Measurements from ENCODE around the gene DBNL. TPM values are rescaled to one million over a fixed set of nuclear protein-coding genes. Genes with fewer than 3 reads are reported as not detected.

Gene DBNL
- total RNA-seq, 1 donor from 2014 or later = 85.0 TPM

DNA sequence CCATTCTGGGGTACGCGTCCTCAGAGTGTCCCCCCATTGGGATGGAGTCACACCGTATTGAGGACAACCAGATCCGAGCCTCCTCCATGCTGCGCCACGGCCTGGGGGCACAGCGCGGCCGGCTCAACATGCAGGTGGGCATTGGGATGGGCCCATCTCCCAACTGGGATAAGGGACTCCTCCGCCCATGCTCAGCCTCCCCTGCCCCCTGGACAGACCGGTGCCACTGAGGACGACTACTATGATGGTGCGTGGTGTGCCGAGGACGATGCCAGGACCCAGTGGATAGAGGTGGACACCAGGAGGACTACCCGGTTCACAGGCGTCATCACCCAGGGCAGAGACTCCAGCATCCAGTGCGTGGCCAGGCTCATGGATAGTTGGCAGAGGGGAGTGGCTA, 65.5 kb downstream of the DBNL start:
- FAIRE-seq = no peak
- peaks cover 21% of the 10 kb centered on the region for H3K36me3 Mint-ChIP-seq (ENCODE audit: low read depth, unreplicated experiment)
- H3K4me1 Mint-ChIP-seq (ENCODE audit: low read depth, unreplicated experiment) = peaks cover 11% of the 10 kb centered on the region
- H3K9me3 Mint-ChIP-seq (ENCODE audit: unreplicated experiment) = no peaks in the 10 kb centered on the region
- H3K4me3 Mint-ChIP-seq (ENCODE audit: unreplicated experiment) = no peak overlapping the region
- H3K9me3 ChIP-seq (ENCODE audit: insufficient read depth, low read depth, low read length) = no peaks in the 10 kb centered on the region
- H3K4me2 ChIP-seq (ENCODE audit: low read length) = no peak overlapping the region
- H3K9ac ChIP-seq (ENCODE audit: low read length) = no peak overlapping the region
- no peaks in the 10 kb centered on the region for H3K27me3 Mint-ChIP-seq (ENCODE audit: low read depth, unreplicated experiment)
- H3K4me3 ChIP-seq (ENCODE audit: insufficient read depth, low read depth, low read length) = no peak overlapping the region
- H3K27me3 ChIP-seq (ENCODE audit: insufficient read depth, low read length) = no peaks in the 10 kb centered on the region
- no peak overlapping the region for H2AFZ ChIP-seq (ENCODE audit: low read depth, low read length)
- no peak overlapping the region for H3K27ac Mint-ChIP-seq (ENCODE audit: unreplicated experiment)
- H3K4me1 ChIP-seq (ENCODE audit: insufficient read depth, low read length) = peaks cover 10% of the 10 kb centered on the region
- peaks cover 63% of the 10 kb centered on the region for H4K20me1 ChIP-seq (ENCODE audit: insufficient read depth, low read length)
- no peak overlapping the region for H3K27ac ChIP-seq (ENCODE audit: low read depth, low read length)
- peaks cover 13% of the 10 kb centered on the region for H3K79me2 ChIP-seq (ENCODE audit: insufficient read depth, low read length)
- H3K36me3 ChIP-seq (ENCODE audit: insufficient read depth, low read length) = peaks cover 5% of the 10 kb centered on the region
- TF ChIP-seq EZH2 (IDR thresholded peaks at IDR 0.05; ENCODE audit: insufficient read depth, low read length) = no peak
- TF ChIP-seq, protein P1, sequence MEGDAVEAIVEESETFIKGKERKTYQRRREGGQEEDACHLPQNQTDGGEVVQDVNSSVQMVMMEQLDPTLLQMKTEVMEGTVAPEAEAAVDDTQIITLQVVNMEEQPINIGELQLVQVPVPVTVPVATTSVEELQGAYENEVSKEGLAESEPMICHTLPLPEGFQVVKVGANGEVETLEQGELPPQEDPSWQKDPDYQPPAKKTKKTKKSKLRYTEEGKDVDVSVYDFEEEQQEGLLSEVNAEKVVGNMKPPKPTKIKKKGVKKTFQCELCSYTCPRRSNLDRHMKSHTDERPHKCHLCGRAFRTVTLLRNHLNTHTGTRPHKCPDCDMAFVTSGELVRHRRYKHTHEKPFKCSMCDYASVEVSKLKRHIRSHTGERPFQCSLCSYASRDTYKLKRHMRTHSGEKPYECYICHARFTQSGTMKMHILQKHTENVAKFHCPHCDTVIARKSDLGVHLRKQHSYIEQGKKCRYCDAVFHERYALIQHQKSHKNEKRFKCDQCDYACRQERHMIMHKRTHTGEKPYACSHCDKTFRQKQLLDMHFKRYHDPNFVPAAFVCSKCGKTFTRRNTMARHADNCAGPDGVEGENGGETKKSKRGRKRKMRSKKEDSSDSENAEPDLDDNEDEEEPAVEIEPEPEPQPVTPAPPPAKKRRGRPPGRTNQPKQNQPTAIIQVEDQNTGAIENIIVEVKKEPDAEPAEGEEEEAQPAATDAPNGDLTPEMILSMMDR (IDR thresholded peaks at IDR 0.05; ENCODE audit: insufficient read depth, low read depth, low read length) = no peak
- no peak for DNase-seq (ENCODE audit: low read depth)

DNA sequence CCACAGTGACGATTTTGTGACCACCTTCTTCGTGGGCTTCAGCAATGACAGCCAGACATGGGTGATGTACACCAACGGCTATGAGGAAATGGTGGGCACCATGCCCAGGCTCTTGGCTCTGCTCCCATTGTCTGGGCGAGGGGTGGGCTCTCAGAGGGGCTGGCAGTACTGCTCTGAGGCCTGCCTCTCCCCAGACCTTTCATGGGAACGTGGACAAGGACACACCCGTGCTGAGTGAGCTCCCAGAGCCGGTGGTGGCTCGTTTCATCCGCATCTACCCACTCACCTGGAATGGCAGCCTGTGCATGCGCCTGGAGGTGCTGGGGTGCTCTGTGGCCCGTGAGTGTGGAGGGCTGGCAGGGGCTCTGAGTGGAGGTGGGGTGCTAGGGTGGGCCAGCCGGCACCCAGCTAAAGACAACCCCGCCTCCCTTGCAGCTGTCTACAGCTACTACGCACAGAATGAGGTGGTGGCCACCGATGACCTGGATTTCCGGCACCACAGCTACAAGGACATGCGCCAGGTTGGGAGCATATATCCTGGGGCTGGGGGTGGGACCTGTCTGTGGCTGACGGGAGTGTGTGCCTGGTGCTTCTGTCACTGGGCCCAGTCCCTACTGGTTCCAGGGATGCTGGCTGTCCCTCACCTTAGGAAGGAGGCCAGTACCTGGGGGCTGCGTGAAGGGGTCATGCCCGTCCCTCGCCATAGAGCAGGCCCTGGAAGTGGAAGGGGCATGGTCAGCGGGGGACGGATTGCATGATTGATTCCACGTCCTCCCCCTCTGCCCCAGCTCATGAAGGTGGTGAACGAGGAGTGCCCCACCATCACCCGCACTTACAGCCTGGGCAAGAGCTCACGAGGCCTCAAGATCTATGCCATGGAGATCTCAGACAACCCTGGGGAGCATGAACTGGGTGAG, 66.5 kb downstream of the DBNL start:
- peaks cover under 1% of the 10 kb centered on the region for H3K4me1 ChIP-seq (ENCODE audit: insufficient read depth, low read length)

More for the DNA sequence above, 66.5 kb downstream of the DBNL start:
- Histone ChIP-seq H3K9me3 (ENCODE audit: insufficient read depth, low read depth, low read length) (no peaks in the 10 kb centered on the region), H3K36me3 (ENCODE audit: insufficient read depth, low read length) (peaks cover 5% of the 10 kb centered on the region), H2AFZ (ENCODE audit: low read depth, low read length) (no peak overlapping the region), H3K9ac (ENCODE audit: low read length) (no peak overlapping the region), H3K27ac (ENCODE audit: low read depth, low read length) (no peak overlapping the region), H3K27me3 (ENCODE audit: insufficient read depth, low read length) (no peaks in the 10 kb centered on the region), H3K4me2 (ENCODE audit: low read length) (no peak overlapping the region), H4K20me1 (ENCODE audit: insufficient read depth, low read length) (peaks cover 60% of the 10 kb centered on the region), H3K79me2 (ENCODE audit: insufficient read depth, low read length) (peaks cover 3% of the 10 kb centered on the region), H3K4me3 (ENCODE audit: insufficient read depth, low read depth, low read length) (no peak overlapping the region)
- Mint-ChIP-seq H3K27me3 (ENCODE audit: low read depth, unreplicated experiment) (no peaks in the 10 kb centered on the region), H3K4me3 (ENCODE audit: unreplicated experiment) (no peak overlapping the region), H3K27ac (ENCODE audit: unreplicated experiment) (no peak overlapping the region), H3K36me3 (ENCODE audit: low read depth, unreplicated experiment) (peaks cover 22% of the 10 kb centered on the region), H3K4me1 (ENCODE audit: low read depth, unreplicated experiment) (peaks cover 4% of the 10 kb centered on the region), H3K9me3 (ENCODE audit: unreplicated experiment) (no peaks in the 10 kb centered on the region)
- TF ChIP-seq, protein P1 (IDR thresholded peaks at IDR 0.05; ENCODE audit: insufficient read depth, low read depth, low read length) = no peak
- TF ChIP-seq EZH2 (IDR thresholded peaks at IDR 0.05; ENCODE audit: insufficient read depth, low read length) = no peak
- DNase-seq (ENCODE audit: low read depth) = no peak
- FAIRE-seq = no peak

Small RNA genes lying within 50 kb of the gene (microRNA-seq; reads per million reads assigned to microRNA genes)
- gene MIR6837 (1.4 reads per million), gene MIR6838 (1.1 reads per million)

Other genes starting within 250 kb of the DBNL start
- gene MRPS24, start 175.2 kb upstream of the DBNL start, total RNA-seq = 93.9 and 95.0 TPM in 2 replicates
- gene URGCP, start 138.1 kb upstream of the DBNL start, total RNA-seq = 23.0 and 24.0 TPM in 2 replicates
- gene UBE2D4, start 118.3 kb upstream of the DBNL start, total RNA-seq = 13.9 and 14.0 TPM in 2 replicates
- gene SPDYE1, start 46.8 kb upstream of the DBNL start, total RNA-seq = not detected in 2 replicates
- gene PGAM2, start 20.9 kb downstream of the DBNL start, total RNA-seq = 0.70 and 0.79 TPM in 2 replicates
- 9.6 and 10.6 TPM in 2 replicates for gene POLM, start 37.8 kb downstream of the DBNL start, total RNA-seq
- gene AEBP1, start 59.6 kb downstream of the DBNL start, total RNA-seq = 65.0 and 102 TPM in 2 replicates
- 59.9 and 67.7 TPM in 2 replicates for gene POLD2, start 78.8 kb downstream of the DBNL start, total RNA-seq
- gene MYL7, start 96.6 kb downstream of the DBNL start, total RNA-seq = 60.0 and 63.0 TPM in 2 replicates
- 0.24 TPM in 1 of 2 replicates, not detected in the other for gene GCK, start 144.7 kb downstream of the DBNL start, total RNA-seq
- gene YKT6, start 156.3 kb downstream of the DBNL start, total RNA-seq = 215 and 216 TPM in 2 replicates

Measured in astrocyte (in vitro differentiated cells and primary cell).